ENCODE measurements around the gene TLL1. TPM values are rescaled to one million over a fixed set of nuclear protein-coding genes. Genes with fewer than 3 reads are reported as not detected.

Gene TLL1
- total RNA-seq, 1 experiment from 2014 or later: not detected

DNA sequence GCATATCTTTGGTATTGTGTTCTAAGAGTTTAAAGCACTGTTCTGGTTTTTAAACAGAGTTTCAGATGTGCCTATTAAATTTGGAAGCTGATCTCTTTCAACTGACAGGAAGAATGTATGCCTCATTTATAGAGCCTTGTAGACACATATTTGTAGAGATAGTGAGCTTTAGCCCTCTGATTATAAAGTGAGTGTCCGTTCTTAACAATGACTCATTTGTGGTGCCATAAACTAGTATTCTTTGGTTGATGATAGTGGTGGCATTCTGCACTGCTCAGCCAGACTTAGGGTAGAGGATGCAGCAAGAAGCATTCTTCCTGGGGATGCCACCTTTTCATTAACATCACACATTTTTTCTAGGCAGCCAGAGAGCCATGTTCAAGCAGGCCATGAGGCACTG lies 121.7 kb downstream of the TLL1 start:
- no peak overlapping the region for H3K4me3 ChIP-seq
- no peaks in the 10 kb centered on the region for H3K9me3 ChIP-seq
- no peak for DNase-seq
- no peaks in the 10 kb centered on the region for H3K36me3 ChIP-seq
- no peaks in the 10 kb centered on the region for H3K27me3 ChIP-seq

DNA sequence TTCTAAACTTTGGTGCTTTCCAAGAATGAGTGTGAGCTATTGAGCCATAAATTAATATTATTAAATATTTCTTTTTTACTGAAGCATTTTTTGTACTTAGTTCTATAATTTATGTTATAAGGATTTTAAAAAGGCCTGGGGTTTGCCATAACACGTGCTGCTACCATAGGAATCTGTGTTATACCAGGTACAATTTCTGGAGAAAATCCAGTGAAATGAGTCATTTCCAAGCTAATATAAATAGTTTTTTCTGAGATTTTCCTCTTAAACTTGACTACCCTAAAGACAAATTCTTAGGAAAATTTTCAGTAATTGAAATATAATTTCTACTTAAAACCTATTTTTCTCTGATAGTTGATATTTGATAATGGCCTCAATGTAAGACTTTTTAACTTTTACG lies 130.8 kb downstream of the TLL1 start:
- Histone ChIP-seq H3K27me3 (no peaks in the 10 kb centered on the region), H3K9me3 (no peaks in the 10 kb centered on the region), H3K4me3 (no peak overlapping the region), H3K36me3 (no peaks in the 10 kb centered on the region)
- no peak for DNase-seq

DNA sequence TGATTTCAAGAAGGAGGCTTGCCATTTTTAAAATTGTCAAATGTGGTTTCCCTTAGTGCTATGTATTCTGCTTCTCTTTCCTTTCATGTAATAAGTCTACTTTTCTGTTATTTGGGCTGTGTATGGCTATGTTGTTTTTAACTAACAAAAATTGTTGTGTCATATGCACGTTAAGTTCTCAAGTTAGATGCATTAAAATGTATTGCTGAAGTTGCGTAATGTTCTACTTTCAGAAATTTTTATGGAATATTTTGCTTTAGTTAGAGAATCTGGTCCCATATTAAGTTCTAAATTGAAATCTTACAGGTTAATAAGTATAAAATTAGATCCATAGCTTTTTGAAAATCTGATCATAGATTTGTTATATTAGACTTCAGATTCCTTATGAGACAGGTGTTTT lies 133.2 kb downstream of the TLL1 start:
- Histone ChIP-seq H3K27me3 (no peaks in the 10 kb centered on the region), H3K4me3 (no peak overlapping the region), H3K9me3 (peaks cover 4% of the 10 kb centered on the region; the same call in 1 of the 2 replicates), H3K36me3 (no peaks in the 10 kb centered on the region)
- DNase-seq: no peak

DNA sequence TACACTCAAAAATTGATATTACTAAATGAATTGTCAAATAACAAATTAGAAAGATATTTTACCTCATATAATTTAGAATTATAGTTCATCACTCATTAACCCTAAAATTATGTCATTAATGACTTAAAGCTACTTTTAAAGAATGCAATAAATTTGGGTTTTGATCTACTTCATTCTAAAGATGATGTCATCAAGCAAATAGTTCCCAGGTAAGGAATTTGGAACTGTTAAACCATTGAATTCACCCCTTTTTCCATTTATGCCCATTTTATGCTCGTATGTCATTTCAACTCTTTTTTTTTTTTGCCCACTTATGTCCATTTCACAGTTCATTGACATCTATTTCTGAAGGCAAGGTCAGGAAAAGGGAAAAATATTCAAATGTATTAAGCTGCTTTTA lies 135.5 kb downstream of the TLL1 start:
- Histone ChIP-seq H3K27me3 (no peaks in the 10 kb centered on the region), H3K36me3 (no peaks in the 10 kb centered on the region), H3K9me3 (peaks cover 4% of the 10 kb centered on the region; the same call in 1 of the 2 replicates), H3K4me3 (no peak overlapping the region)
- no peak for DNase-seq

DNA sequence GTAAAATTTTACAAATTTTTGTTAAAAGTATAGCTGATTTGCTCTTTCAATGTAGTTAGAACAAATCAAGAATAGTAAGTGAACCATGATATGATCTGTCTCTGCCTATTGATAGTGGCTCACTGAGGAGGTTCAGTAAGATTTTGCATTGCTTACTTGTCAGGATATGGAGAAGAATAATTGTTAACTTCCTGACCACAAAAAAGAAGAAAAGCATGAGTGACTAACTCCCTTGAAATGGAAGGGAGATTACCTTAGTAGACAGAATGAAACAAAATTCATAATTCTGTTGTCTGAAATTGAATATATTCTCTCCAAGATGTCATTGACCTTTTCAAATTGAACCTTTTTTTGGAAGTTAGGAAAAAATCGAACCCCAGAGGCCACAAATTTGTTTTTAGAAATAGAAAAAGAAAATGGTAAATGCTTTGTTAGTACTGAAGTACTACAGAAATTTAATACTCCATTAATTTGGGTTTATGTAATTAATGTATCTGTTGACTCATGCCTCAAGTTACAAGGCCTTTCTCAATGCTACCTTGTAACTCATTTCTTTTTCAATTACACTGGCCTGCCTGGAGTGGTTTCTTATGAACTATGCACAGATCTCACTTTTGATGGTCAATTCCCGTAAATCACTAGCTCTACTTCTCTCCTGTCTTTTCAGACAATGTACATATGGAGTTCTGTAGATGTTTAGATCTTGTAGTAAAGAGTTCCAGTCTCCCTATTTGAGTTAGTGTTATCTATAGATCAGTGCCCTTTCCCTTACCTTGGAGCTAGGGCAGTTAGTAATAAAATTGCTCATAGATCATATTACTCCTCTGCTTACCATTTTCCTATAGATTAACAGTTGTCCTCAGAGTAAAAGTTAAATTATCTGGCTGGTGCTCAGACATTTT lies 139.3 kb downstream of the TLL1 start:
- Histone ChIP-seq H3K4me3 (no peak overlapping the region), H3K27me3 (no peaks in the 10 kb centered on the region), H3K9me3 (peaks cover 4% of the 10 kb centered on the region; the same call in 1 of the 2 replicates), H3K36me3 (no peaks in the 10 kb centered on the region)
- DNase-seq: no peak

DNA sequence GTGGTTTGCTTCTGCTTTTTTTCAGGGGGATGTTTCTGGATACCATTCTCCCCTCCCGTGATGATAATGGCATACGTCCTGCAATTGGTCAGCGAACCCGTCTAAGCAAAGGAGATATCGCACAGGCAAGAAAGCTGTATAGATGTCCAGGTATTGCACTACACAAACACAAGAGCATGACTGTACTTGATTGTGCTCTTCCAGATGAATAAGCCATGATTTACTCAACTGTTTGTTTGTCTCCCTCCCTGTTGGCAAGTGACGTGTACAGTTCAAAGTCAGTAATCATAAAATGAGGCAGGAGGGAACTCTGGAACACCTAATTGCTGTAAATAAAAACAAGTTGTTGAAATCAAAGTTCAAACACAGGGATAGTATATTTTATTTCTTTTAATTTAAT lies 141.4 kb downstream of the TLL1 start:
- Histone ChIP-seq H3K27me3 (no peaks in the 10 kb centered on the region), H3K4me3 (no peak overlapping the region), H3K36me3 (no peaks in the 10 kb centered on the region), H3K9me3 (peaks cover 4% of the 10 kb centered on the region; the same call in 1 of the 2 replicates)
- DNase-seq: no peak

DNA sequence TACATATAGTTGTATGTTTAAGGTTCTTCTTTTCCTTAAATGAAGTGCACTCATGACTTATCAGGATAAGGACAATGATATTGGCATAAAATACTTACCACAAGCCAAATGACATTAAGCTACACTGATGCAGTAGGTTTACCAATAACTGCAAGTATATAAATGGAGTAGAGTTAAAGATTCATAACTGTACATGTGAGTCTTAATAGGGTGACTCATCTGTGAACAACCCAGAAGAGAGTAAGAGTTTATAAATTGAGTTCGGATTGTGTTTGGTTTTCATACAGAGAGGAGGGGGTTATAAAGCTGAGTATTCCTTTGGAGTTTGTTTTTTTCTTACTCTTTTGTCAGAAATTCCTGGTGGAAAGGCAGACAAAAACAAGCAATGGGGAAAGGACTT lies 144.8 kb downstream of the TLL1 start:
- Histone ChIP-seq H3K36me3 (no peaks in the 10 kb centered on the region), H3K9me3 (no peaks in the 10 kb centered on the region), H3K27me3 (no peaks in the 10 kb centered on the region), H3K4me3 (no peak overlapping the region)
- no peak for DNase-seq

DNA sequence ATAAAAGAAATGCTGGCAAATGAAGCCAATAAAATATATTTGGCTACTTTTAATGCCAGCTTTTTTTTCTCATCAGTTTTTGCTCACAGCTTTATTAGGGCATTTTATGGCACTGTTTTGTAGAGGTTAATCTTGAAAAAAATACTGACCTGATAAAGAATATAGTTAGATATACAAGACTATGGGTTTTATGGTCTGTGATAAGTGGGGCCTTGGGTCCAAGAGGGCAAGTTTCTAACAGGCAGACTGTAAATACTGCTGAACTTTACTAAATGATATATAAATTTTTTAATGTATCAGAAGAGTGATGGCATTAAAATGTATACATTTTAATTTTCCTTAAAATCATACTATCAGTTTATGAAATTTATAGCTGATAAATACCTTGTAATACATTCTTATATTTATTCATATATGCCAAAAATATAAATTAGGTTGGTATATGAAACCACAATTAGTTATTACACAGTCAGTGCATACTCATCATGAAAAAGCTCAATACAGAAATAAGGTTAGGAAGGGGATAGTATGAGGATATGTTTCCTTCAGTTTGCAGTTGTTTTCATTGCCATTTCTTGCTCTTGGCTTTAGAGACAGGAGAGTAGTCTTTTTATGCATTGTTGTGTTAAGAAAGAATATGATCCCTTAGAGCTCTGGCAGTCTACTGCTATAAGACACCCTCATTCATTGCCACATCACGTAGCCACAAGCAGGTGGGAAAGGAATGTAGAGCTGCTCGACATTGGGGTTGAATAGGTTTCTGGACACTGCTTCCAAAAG lies 146.6 kb downstream of the TLL1 start:
- no peak for DNase-seq
- no peaks in the 10 kb centered on the region for H3K27me3 ChIP-seq
- no peaks in the 10 kb centered on the region for H3K36me3 ChIP-seq
- H3K9me3 ChIP-seq: no peaks in the 10 kb centered on the region
- no peak overlapping the region for H3K4me3 ChIP-seq

DNA sequence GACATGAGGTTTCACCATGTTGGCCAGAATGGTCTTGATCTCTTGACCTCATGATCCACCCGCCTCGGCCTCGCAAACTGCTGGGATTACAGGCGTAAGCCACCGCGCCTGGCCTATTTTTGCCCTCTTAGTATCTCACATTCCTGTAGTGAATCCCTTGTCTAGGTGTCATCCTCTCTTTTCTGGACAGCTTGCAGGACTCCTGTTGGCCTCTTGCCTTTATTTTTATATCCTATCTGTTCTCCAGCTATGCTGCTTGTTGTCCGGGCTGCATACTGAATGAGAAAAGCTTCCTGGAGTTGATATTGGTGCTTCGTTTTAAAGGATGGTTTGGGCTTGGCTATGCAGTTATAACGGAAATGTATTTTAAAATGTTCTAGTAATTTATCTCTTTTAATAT lies 148.6 kb downstream of the TLL1 start:
- DNase-seq: no peak
- Histone ChIP-seq H3K4me3 (no peak overlapping the region), H3K9me3 (no peaks in the 10 kb centered on the region), H3K36me3 (no peaks in the 10 kb centered on the region), H3K27me3 (no peaks in the 10 kb centered on the region)

GRCh38 chr4:166034965-166035364 lies 161.9 kb downstream of the TLL1 start:
- Histone ChIP-seq H3K27me3 (no peaks in the 10 kb centered on the region; the same call in 1 of the 2 replicates), H3K4me3 (no peak overlapping the region), H3K36me3 (no peaks in the 10 kb centered on the region), H3K9me3 (no peaks in the 10 kb centered on the region)
- DNase-seq: no peak

DNA sequence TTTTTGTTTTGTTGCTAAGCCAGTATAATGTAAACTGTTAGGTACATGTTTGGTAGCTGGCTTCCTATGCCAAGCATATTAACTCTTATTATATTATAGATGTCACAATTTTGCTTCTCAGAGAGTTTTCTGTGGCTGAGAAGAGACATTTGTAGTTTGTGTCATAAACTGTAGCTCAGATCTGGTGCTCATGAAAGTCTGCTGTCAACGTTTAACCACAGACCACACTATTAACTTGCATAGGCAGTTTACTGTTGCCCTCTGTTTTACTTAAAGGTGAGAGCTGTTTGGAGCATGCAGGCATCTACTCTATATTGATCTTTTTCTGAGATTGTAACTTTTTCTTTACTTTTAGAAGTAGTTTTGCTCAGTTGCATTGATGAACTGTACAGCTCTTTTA lies 166.8 kb downstream of the TLL1 start:
- no peaks in the 10 kb centered on the region; the same call in none of the 2 replicates for H3K27me3 ChIP-seq
- H3K36me3 ChIP-seq: no peaks in the 10 kb centered on the region
- DNase-seq: no peak
- no peaks in the 10 kb centered on the region for H3K9me3 ChIP-seq
- H3K4me3 ChIP-seq: no peak overlapping the region

GRCh38 chr4:166042510-166043055 lies 169.5 kb downstream of the TLL1 start:
- H3K4me3 ChIP-seq: peak overlapping the region; percentile 28; the same call in 1 of the 2 replicates
- no peaks in the 10 kb centered on the region for H3K36me3 ChIP-seq
- H3K9me3 ChIP-seq: no peaks in the 10 kb centered on the region
- no peaks in the 10 kb centered on the region; the same call in none of the 2 replicates for H3K27me3 ChIP-seq
- peak; percentile 34 for DNase-seq

DNA sequence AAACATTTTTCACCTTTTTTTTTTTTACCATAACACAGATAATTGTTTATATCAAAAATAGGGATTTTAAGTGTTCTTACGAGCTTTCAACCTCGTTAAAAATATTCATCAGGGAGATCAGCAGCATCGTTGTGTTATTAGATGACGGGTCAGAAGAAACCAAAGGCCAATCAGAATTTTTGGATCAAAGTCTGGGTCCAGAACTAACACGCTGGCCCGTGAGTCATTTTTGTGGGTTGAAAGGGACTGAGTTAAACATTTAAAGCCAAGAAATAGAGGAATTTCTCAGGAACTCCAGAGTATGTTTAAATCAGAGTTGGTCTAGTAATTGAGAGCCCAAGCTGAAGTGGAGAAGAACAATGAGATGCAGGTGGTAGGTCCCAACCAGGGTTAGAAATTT lies 170.8 kb downstream of the TLL1 start:
- H3K27me3 ChIP-seq: no peaks in the 10 kb centered on the region; the same call in none of the 2 replicates
- no peaks in the 10 kb centered on the region for H3K36me3 ChIP-seq
- no peaks in the 10 kb centered on the region for H3K9me3 ChIP-seq
- no peak overlapping the region for H3K4me3 ChIP-seq
- DNase-seq: peak; percentile 21

DNA sequence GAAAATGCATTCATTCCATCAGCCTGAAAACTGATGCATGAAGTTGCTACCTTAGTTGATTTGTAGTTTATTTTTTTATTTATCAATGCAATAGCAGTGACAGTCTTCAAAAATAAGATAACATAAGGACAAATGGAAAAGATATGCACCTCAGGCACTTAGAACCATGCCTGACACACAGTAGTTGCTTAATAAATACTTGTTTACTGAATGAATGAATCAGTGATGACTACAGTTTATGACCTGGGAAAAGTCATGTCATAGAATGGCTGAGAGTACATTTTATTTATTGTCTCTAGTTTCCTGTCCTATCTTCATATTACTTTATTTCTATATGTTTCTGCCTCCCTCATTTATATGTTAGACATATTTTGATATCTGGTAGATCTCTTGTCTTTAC lies 171.8 kb downstream of the TLL1 start:
- no peak overlapping the region for H3K4me3 ChIP-seq
- no peaks in the 10 kb centered on the region; the same call in 1 of the 2 replicates for H3K27me3 ChIP-seq
- DNase-seq: no peak
- H3K36me3 ChIP-seq: no peaks in the 10 kb centered on the region
- no peaks in the 10 kb centered on the region for H3K9me3 ChIP-seq

GRCh38 chr4:166045457-166045856 lies 172.4 kb downstream of the TLL1 start:
- DNase-seq: no peak
- Histone ChIP-seq H3K9me3 (no peaks in the 10 kb centered on the region), H3K36me3 (no peaks in the 10 kb centered on the region), H3K27me3 (no peaks in the 10 kb centered on the region; the same call in 1 of the 2 replicates), H3K4me3 (no peak overlapping the region)

GRCh38 chr4:166049036-166049435 lies 176.0 kb downstream of the TLL1 start:
- Histone ChIP-seq H3K4me3 (no peak overlapping the region), H3K36me3 (no peaks in the 10 kb centered on the region), H3K9me3 (no peaks in the 10 kb centered on the region), H3K27me3 (no peaks in the 10 kb centered on the region)
- DNase-seq: no peak

GRCh38 chr4:166064721-166065120 lies 191.7 kb downstream of the TLL1 start:
- Histone ChIP-seq H3K9me3 (0 out of 2 replicates have a peak, but pooled peaks cover 3% of the 10 kb centered on the region), H3K36me3 (no peaks in the 10 kb centered on the region), H3K4me3 (no peak overlapping the region), H3K27me3 (no peaks in the 10 kb centered on the region)
- no peak for DNase-seq

Data from MG63 (cell line).